Neural progenitor cell (in vitro differentiated cells): ENCODE results near the gene HOXD12. TPM values are rescaled to one million over a fixed set of nuclear protein-coding genes. Genes with fewer than 3 reads are reported as not detected.

ENCODE experiments used
- DNase-seq: peaks from one replicate; pipeline ENCODE4 v3.0.0-alpha.2; 2016; ENCODE audit warnings: low spot score
- H2AFZ ChIP-seq: fragments of 200-600 bp; sonication (generic); replicated peaks from 2 replicates; pipeline ENCODE4 v1.6.1; 2016; ENCODE audit warnings: antibody characterized with exemption
- H3F3A ChIP-seq: fragments of 200-600 bp; sonication (generic); 2 replicates; pipeline ENCODE4 v1.6.1; 2016; ENCODE audit warnings: antibody characterized with exemption, low read depth
- H3K27ac ChIP-seq: fragments of 200-600 bp; sonication (generic); 2 replicates; pipeline ENCODE4 v1.5.1; 2016; ENCODE audit warnings: mild to moderate bottlenecking
- H3K27me3 ChIP-seq: fragments of 200-600 bp; sonication (generic); 2 replicates; pipeline ENCODE4 v1.6.1; 2016; ENCODE audit warnings: mild to moderate bottlenecking, moderate library complexity
- H3K36me3 ChIP-seq: fragments of 200-600 bp; sonication (generic); 2 replicates; pipeline ENCODE4 v1.5.1; 2016
- H3K4me1 ChIP-seq: fragments of 200-600 bp; sonication (generic); 2 replicates; pipeline ENCODE4 v1.6.1; 2016; ENCODE audit warnings: mixed run types
- H3K4me2 ChIP-seq: fragments of 200-600 bp; sonication (generic); 2 replicates; pipeline ENCODE4 v1.6.1; 2016
- H3K4me3 ChIP-seq: fragments of 200-600 bp; sonication (generic); 2 replicates; pipeline ENCODE4 v1.5.1; 2016
- H3K79me2 ChIP-seq: fragments of 200-600 bp; sonication (generic); 2 replicates; pipeline ENCODE4 v1.6.1; 2016; ENCODE audit warnings: low read depth
- H3K9ac ChIP-seq: fragments of 200-600 bp; sonication (generic); 2 replicates; pipeline ENCODE4 v1.6.1; 2016
- H3K9me3 ChIP-seq: fragments of 200-600 bp; sonication (generic); 2 replicates; pipeline ENCODE4 v1.5.1; 2016; ENCODE audit warnings: low read depth
- H4K20me1 ChIP-seq: fragments of 200-600 bp; sonication (generic); 2 replicates; pipeline ENCODE4 v1.6.1; 2016; ENCODE audit warnings: low read depth
- H3K27ac Mint-ChIP-seq: 3 replicates; pipeline ENCODE4 v1.8.0; 2021; ENCODE audit warnings: mixed read lengths
- H3K27me3 Mint-ChIP-seq: 2 replicates; pipeline ENCODE4 v1.8.0; 2022; ENCODE audit warnings: low read depth, mild to moderate bottlenecking, inconsistent platforms, moderate library complexity, mixed read lengths; ENCODE audit not compliant: insufficient read depth
- H3K36me3 Mint-ChIP-seq: 3 replicates; pipeline ENCODE4 v1.8.0; 2021; ENCODE audit warnings: mixed read lengths
- H3K4me1 Mint-ChIP-seq: 3 replicates; pipeline ENCODE4 v1.8.0; 2021; ENCODE audit warnings: mixed read lengths
- H3K4me3 Mint-ChIP-seq: 3 replicates; pipeline ENCODE4 v1.8.0; 2021; ENCODE audit warnings: mild to moderate bottlenecking, moderate library complexity, mixed read lengths
- H3K9me3 Mint-ChIP-seq: 3 replicates; pipeline ENCODE4 v1.8.0; 2020; ENCODE audit warnings: mixed read lengths
- CTCF ChIP-seq: fragments of 200-600 bp; sonication (generic); IDR thresholded peaks from 2 replicates; pipeline ENCODE4 v1.5.1; 2017; ENCODE audit warnings: antibody characterized with exemption, mild to moderate bottlenecking
- EZH2 ChIP-seq: fragments of 200-600 bp; sonication (generic); IDR thresholded peaks from 2 replicates; pipeline ENCODE4 v1.6.1; 2017; ENCODE audit warnings: antibody characterized with exemption, mild to moderate bottlenecking, moderate library complexity
- EZH2phosphoT487 ChIP-seq: fragments of 200-600 bp; sonication (generic); IDR thresholded peaks from 2 replicates; pipeline ENCODE4 v1.6.1; 2017; ENCODE audit warnings: antibody characterized with exemption
- total RNA-seq: library from RNA; depleted of rRNA; stranded (reverse); fragments of >200 nt; gene quantifications from 2 replicates; pipeline ENCODE4 v1.2.3, GENCODE V29; 2015; ENCODE audit warnings: low replicate concordance

The HOXD12 gene
- total RNA-seq, 1 donor from 2014 or later, result not detected

- H3K36me3 ChIP-seq, result no peaks in the 10 kb centered on the region
- no peaks in the 10 kb centered on the region for H3K79me2 ChIP-seq
- Mint-ChIP-seq H3K4me1 (peaks cover 11% of the 10 kb centered on the region), H3K27me3 (peaks cover 95% of the 10 kb centered on the region), H3K9me3 (peaks cover 6% of the 10 kb centered on the region), H3K36me3 (no peaks in the 10 kb centered on the region), H3K27ac (no peak overlapping the region), H3K4me3 (peak overlapping the region; percentile 17)
- no peaks in the 10 kb centered on the region for H3K4me1 ChIP-seq
- no peak overlapping the region for H3K4me3 ChIP-seq
- peaks cover 100% of the 10 kb centered on the region for H3K27me3 ChIP-seq
- H3K9me3 ChIP-seq, result no peaks in the 10 kb centered on the region
- H3K27ac ChIP-seq, result no peak overlapping the region
- no peak overlapping the region for H3K4me2 ChIP-seq
- no peak for TF ChIP-seq EZH2phosphoT487
- no peak for TF ChIP-seq EZH2
- TF ChIP-seq CTCF, result no peak
- DNase-seq, result no peak
- no peak overlapping the region for H3K9ac ChIP-seq
- H2AFZ ChIP-seq, result no peak overlapping the region
- H4K20me1 ChIP-seq, result peaks cover 99% of the 10 kb centered on the region
- H3F3A ChIP-seq, result no peaks in the 10 kb centered on the region
Observed at GRCh38 chr2:176101842-176102241, 2.2 kb downstream of the HOXD12 start.

- H3K36me3 ChIP-seq, result no peaks in the 10 kb centered on the region
- H3K27ac Mint-ChIP-seq, result no peak overlapping the region
- H2AFZ ChIP-seq, result no peak overlapping the region
- H3K27ac ChIP-seq, result no peak overlapping the region
- no peak overlapping the region for H3K4me3 ChIP-seq
- peaks cover 98% of the 10 kb centered on the region for H4K20me1 ChIP-seq
- H3K9ac ChIP-seq, result no peak overlapping the region
- no peak overlapping the region for H3K4me3 Mint-ChIP-seq
- no peaks in the 10 kb centered on the region for H3K79me2 ChIP-seq
- TF ChIP-seq CTCF (no peak), EZH2 (peak; percentile 42), EZH2phosphoT487 (no peak)
- peaks cover 100% of the 10 kb centered on the region for H3K27me3 ChIP-seq
- H3F3A ChIP-seq, result no peaks in the 10 kb centered on the region
- H3K9me3 ChIP-seq, result no peaks in the 10 kb centered on the region
- no peaks in the 10 kb centered on the region for H3K36me3 Mint-ChIP-seq
- no peak overlapping the region for H3K4me2 ChIP-seq
- DNase-seq, result no peak
- H3K4me1 Mint-ChIP-seq, result peaks cover 14% of the 10 kb centered on the region
- no peaks in the 10 kb centered on the region for H3K4me1 ChIP-seq
- H3K9me3 Mint-ChIP-seq, result peaks cover 6% of the 10 kb centered on the region
- peaks cover 93% of the 10 kb centered on the region for H3K27me3 Mint-ChIP-seq
Observed at GRCh38 chr2:176102309-176102866, 2.8 kb downstream of the HOXD12 start.

- no peak overlapping the region for H3K4me3 ChIP-seq
- H3K79me2 ChIP-seq, result no peaks in the 10 kb centered on the region
- H3K36me3 ChIP-seq, result no peaks in the 10 kb centered on the region
- Mint-ChIP-seq H3K27ac (no peak overlapping the region), H3K4me3 (no peak overlapping the region), H3K36me3 (no peaks in the 10 kb centered on the region), H3K9me3 (peaks cover 6% of the 10 kb centered on the region), H3K4me1 (peaks cover 10% of the 10 kb centered on the region), H3K27me3 (peaks cover 86% of the 10 kb centered on the region)
- no peak overlapping the region for H3K27ac ChIP-seq
- no peak overlapping the region for H2AFZ ChIP-seq
- H4K20me1 ChIP-seq, result peaks cover 95% of the 10 kb centered on the region
- no peak overlapping the region for H3K4me2 ChIP-seq
- no peaks in the 10 kb centered on the region for H3F3A ChIP-seq
- H3K27me3 ChIP-seq, result peaks cover 100% of the 10 kb centered on the region
- no peaks in the 10 kb centered on the region for H3K9me3 ChIP-seq
- TF ChIP-seq CTCF, result no peak
- peak; percentile 20 for TF ChIP-seq EZH2
- peak; percentile 5 for TF ChIP-seq EZH2phosphoT487
- no peak for DNase-seq
- H3K4me1 ChIP-seq, result no peaks in the 10 kb centered on the region
- H3K9ac ChIP-seq, result no peak overlapping the region
Observed at GRCh38 chr2:176103194-176103593, 3.6 kb downstream of the HOXD12 start.
